Stimulated activated CD8-positive, alpha-beta memory T cell treated with anti-CD3 and anti-CD28 coated beads, Interleukin-15, amount 100 ng/mL, for 24 hours (primary cell): ENCODE results near the gene PDE4D.
"Not testable (repeated sequence)": the region's sequence is repeated elsewhere in the genome, so short reads cannot be mapped to it uniquely, and the experiment has no call there.

ENCODE experiments used
- DNase-seq: peaks from one replicate; pipeline ENCODE4 v3.0.0-alpha.2; 2020; ENCODE audit warnings: low read depth

Gene PDE4D

DNA sequence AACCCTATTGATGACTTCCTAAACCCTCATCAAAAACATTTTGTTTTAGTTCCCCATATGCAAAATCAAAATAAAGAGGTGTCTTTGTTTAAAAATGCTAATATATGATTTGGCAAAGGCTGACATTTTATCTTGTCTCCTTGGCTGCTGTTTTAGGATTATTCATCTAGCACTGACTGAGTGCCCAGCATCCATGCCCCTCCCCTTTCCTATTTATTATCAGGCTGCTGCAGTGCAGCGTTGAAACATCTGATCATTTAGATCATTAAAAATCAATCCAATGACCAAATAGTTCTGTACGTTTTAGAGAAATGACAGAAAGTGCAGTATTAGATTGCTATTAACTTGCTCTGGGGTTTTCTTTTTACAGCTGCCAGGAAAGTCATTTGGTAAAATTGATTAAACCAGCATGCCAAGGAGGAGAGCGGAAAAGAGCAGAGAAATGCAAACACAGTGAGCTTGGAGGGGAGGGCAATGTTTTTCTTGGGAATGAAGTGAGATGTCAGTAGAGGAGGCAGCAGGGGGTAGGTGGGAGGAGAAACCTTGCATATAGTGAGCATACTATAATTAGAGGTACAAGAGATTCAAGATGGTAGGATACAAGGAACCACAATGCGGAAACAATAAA lies 286.3 kb downstream of the PDE4D start:
- DNase-seq = no peak

DNA sequence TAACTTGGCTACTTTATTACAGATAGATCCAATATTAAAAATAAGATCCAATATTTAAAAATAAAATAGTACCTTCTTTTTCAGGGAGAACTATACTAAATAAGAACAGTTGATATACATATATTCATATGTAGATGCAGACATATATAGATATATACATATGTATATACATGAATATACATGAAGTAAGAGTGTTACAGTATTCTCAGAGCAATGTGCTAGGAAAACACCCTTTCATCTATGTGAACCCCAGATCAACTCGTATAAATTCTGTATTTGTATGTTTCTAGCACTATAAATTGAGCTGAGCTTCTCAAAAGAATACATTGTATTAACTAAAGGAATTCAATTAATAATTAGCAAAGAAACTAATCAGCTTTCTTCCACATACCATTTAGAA lies 287.6 kb downstream of the PDE4D start:
- DNase-seq = no peak

DNA sequence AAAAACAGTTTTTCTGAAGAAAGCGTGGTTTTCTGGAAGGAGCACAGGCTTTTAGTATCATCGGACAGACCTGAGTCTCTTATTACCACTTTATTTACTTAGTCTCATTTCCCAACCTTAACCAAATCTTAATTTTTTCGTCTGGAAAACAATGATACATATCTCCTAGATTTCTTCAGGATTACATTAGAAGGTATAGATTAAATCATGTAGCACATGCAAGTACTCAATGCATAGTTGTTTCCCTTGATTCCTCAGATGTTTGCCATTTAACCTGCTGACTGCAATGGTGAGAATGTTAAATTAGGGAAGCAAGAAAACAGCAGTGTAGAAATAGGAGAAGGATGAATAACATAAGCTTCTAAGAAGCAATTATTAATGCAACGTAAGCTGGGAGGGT lies 289.4 kb downstream of the PDE4D start:
- DNase-seq = no peak

DNA sequence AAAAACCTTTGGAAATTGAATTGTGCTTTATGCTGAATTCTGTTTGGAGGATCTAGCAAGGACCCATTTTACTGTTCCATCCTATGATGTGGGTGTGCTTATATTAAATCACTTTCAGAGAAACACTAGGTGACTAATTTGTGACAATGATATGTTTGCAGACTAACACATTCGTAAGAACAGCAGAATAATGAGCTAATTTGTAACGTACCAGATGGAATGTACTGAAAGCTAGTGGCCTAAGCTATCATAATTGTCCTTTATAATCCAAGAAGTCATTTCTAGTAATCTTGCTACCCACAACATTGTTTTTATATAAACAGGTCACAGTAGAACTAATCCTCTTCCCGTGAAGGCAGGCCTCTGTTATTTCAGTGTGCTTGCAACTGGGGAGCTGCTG lies 292.5 kb downstream of the PDE4D start:
- no peak for DNase-seq

DNA sequence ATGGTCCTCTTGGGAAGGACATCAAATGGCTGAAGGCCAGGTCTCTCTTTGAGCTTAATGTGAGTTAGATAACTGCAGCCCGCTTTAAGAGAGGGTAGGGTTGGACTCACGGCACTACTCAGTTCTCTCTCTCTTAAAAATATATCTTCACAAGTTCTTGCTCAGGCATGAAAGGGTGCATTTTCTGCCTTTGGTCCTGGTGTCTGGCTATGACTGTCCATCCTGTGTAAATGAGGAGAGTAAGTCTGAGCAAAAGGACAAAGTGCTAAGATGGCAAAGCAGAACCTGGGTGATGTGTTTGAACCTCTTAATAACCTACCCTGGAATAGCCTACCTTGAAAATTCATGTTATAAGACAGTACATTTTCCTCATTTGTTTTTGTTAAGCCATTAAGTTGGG lies 293.4 kb downstream of the PDE4D start:
- DNase-seq = no peak

DNA sequence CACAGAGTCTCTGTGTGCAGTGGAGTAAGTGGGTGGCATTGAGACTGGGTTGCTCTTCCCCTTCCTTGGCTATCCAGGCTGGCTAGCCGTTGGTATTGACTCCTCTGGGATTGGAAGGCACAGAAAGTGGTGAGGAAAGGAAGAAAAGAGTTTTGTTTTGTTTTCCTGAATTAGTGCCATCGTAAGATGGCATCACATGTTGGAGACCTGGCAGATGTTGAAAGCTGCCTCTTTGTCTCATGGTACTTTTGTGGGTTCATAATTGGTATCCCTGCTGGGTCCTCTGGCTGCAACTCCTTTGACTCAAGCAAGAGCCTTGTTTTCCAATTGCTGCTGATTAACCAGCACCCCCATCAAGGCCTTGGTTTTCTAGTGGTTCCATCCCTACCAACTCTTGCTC lies 293.8 kb downstream of the PDE4D start:
- no peak for DNase-seq

DNA sequence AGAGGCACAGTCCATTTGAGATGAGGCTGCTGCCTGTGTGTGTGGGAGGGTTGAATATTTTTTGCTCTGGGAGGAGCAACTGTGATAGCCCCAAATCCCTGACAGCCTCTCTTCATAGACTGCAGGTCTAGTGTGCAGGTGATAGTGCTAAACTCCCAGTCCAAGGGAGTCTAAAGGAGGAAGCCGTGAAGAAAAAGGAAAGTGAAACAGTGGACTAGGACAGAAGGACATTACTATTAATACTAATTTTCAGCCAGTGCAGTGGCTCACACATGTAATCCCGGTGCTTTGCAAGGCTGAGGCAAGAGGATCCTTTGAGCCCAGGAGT lies 295.0 kb downstream of the PDE4D start:
- DNase-seq = no peak

DNA sequence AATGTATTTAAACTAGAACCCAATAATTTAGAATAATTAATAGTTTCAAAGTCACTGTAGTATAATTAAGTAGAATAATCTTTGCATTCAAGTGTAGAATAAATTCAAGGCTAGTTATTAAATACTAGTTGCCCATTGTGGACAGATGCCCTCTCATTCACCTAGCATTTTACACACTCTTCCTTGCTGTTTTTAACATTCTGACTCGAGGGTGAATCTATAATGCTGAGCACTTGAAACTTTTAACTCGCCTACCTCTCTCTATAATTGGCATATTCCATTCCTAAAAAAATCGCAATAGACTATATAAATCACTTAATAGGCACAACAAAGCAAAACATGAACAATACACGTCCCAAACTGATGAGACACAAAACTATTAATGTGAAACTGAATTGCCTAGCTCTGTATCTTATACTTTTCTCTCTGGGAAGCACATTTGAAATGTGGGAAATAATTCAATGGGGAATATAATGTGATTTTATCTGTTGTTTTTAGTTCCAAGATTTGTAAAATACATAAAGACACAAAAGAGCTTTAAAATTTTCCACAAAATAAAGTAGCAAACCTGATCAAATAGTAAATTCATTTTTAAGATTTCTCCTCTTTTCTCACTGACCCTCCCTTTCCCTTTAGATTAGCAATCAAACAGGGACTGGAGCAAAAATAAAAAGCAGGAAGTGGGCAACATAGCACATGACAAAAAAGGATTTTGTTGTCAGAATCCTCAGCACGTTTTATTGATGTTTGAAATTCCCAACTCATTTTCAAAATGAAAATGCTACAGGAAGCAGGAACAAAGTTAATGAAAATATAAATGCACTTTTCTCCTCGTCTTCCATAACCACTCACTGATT lies 295.6 kb downstream of the PDE4D start:
- no peak for DNase-seq

DNA sequence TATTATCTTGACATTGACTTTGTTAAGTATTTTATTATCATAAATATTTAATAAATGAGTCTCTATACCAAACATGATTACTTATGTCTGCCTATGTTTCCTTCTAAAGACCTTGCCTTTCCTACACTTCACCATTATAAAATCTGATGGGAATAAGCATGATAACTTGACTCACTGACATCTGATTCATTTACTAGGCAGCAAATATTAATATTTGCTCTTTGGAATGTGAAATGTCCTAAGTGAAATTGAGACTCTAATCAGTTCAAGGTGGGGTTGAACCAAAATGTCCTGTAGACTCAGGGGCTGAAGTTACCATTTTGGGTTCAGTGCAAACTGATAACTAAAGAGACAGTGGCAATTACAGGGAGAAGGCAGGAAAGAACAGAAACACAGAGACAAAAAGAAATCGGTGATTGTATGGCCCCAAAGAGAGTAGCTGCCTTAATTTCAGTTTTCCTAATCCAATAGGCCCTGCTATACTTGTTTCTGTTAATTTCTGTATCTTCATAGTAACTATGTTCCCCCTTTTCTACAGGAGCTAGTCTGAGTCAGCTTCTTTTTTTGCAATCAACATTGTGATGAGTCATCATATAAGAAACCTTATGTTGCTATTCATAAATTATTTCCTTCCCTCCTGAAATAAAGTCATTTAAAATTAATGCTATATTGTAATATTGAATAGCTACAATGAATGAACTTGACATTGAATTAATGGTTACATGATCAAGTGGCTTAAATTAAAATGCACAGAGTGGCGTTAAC lies 296.8 kb downstream of the PDE4D start:
- DNase-seq = no peak

DNA sequence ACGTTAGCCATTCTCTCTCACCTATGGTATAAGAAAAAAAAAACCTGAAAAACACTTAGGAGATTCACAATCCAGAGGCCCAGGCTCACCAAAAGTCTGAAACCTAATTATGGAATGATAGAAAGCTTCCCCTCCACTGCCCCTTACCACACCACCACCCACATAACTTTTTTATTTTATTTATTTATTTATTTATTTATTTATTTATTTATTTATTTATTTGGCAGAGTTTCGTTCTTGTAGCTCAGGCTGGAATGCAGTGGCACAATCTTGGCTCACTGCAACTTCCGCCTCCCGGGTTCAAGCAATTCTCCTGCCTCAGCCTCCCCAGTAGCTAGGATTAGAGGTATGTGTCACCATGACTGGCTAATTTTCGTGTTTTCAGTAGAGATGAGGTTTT lies 299.4 kb downstream of the PDE4D start:
- not testable (repeated sequence) for DNase-seq

DNA sequence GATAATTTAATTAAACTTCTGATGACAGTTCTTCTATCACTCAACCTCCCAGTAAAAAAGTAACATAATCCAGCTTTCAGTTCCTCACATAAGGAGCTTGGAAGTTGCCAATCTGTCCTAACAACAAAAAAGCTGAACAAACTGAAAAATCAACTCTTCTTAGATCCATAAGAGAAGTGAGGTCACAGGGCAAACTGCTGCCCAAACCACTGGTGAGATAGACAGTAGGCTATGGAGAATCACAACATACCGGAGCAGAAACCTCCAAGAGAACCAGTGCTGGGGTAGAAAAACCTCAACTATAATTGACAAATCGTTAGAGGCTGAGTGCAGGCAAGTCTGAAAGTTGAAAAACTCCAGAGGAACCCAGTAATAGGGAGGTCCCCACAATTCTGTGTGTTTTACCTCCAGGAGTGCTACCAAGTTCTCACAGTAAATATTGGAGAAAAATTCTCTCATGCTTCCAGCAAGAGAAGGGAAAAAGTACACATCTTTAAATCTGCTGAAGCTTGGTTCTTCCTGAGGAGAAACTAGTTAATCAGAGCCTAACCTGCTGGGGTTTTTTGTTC lies 300.0 kb downstream of the PDE4D start:
- no peak for DNase-seq

DNA sequence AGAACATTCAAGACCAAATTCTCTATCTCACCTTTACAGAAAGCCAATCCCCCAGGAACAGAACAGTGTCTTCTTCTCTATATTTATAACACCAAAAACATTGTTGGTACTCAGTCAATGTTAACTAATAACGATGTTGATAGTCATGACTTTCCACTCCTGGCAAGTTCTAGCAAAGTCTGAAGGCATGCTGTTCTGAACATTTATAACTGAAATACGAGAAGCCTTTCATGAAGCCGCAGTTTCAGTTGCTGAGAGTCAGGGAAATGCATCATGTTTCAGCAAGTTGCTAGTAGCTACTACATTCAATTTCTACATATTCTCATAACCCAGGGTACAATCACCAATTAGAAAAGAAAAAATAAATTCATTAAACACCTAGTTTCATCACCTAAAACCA lies 301.4 kb downstream of the PDE4D start:
- no peak for DNase-seq

DNA sequence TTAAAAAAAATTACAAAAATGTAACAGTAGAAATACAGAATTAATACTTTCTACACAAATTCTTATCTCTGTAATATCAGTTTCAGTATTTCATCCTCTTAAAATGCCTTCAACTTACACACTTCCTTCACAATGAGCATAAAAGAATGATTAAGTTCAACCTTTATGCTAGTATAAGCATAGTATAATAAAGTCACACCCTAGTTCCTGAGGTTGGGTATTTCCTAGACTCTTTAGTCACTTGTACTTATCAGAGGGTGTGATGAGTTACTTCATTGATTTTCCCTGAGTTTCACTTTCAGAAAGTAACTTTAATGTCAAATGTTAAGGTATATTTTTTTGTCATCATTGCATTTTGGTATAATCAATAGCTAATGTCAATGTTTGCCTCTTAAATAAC lies 302.4 kb downstream of the PDE4D start:
- DNase-seq = no peak

DNA sequence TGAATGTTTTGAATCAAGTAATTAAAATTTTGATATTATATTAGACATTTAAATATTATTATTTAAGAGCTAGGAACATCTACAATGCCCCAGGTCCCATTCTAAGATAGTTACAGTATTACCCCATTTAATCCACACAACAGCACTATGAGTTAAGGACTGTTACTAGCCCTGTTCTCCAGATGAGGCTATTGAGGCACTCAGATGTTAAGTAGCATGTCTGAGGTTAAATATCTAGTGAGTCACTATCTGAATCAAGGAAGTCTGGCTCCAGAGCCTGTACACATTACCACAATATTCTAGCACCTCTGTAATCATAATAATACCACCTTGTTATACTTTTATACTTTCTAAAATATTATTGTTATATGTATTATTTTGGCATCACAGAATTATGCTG lies 304.6 kb downstream of the PDE4D start:
- no peak for DNase-seq

DNA sequence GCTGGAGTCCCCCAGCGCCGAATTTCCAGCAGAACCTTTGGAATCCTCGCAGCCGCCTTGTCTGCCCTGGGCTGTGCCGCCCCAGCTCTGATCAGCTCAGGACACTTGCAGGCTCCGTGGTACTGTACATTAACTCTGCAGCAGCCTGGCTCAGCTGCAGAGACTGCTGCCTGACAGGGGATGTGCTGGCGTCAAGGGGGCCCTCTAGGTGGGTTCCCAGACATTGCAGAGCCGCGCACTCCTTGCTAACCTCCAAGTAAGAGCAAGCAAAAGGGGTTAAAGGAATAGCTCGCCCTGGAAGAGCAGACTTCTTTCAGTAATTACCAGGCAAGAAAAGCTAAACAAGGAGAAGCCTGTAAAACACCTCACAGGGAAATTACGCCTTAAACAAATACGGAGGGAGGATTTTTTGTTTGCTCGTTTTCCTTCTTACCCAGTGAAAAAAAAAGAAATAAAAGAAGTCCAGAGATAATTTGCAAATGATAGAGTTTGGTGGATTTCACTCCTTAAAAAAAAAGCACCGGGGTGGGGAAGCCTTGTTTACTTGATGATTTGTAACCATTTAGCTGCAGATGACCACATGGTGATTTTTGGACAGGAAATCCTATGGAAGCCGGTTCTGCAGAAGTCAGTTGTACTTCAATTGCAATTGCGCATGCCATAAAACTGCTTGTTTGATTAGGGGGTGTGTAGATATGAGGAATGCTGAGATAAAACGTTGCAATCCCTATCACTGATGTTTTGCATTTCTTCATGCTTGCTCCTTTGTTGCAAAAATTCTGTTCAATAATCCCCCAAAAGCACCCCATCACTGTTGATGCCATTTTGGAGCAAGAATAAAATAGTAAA lies 305.8 kb downstream of the PDE4D start:
- DNase-seq = no peak

DNA sequence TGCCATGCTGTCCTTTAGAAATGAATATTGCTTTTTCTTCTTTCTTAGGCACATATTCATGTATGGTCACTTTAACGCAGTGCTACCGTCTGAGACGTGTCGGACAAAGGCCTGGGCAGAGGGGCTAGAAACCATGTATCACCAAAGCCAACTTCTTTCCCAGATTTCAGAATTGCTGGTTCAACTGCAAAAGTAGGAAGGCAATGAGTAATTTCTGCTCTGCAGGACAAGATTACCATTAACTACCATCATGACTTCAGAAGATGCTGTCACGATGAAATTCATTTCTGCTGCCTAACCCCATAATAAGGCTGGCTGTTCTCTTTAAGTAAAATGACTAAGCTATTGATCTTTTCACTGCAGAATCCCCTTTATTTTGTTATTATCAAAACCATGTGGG lies 306.7 kb downstream of the PDE4D start:
- no peak for DNase-seq

DNA sequence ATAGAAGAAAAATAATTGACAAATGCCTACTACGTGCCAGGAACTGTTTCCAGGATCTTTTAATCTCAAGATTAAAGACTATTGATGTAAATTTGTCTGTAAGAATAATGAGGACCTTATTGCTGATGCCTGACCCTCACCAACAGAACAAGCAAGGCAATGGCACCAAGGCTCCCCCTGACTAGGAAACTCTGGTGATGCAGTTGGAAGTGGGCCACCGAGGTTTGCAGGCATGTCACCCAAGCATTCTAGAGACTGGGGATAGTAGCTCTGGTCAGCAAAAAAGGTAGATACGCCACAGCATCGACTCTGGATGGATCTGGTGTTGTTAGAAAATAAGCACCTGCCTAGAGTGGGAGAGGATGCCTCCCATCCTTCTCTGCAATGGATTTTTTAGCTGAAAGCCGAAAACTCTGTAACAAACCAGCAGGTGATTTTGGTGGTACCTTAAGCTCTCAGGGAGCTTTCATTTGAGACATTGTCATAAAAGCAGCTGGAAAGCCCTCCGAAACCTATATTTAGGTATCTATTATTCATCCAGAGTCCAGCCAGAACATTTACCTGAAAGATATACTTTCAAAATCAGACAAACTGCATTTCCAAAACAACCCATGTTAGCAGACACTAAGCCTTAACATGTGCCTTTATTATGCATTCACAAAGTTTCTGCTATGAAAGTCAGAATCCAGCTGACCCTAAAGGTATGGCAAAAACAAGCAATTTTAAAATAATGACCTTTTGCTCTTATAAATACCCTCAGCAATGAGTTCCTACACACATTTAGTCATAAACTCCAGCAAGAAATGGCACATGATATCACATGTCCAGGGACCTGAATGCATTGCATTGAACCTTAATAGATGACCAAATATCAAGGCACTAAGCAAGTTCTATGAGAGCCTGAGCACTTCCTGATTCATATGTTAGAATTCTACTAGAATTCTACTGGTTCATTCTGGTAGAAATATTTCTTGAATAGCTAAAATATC lies 308.4 kb downstream of the PDE4D start:
- no peak for DNase-seq

DNA sequence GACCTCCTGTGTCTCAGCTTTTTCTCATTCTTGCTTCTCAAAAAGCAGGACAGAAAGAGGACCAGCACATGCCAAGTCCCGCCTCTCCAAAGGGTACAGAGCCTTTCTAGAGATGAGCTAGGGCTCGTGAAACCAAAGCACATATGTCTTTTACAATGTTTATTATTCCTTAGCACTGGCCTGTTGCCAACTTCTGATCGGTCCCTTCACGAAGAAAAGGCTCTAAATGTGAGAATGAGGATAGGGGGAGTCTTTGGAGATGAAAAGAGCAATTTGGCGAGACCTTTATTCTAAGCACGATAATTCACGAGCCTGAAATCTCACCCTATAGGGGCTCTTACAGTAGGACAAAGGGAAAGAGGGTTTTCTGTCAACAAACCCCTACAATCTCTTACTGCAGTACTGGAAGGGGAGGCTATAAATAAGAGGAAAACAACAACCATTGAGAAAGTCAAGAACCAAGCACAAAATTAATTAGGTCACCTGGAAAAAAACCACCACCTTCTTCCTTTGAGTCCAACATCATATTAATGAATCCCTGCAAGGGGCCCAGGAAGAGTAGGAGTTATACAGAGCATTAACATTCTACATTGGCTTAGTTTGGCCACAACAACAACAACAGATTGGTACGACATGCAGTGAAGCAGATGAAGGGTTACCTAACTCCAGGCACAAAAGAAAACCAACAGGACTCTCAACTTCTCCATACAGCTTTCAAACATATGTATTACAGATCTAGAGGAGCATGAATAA lies 309.5 kb downstream of the PDE4D start:
- no peak for DNase-seq

DNA sequence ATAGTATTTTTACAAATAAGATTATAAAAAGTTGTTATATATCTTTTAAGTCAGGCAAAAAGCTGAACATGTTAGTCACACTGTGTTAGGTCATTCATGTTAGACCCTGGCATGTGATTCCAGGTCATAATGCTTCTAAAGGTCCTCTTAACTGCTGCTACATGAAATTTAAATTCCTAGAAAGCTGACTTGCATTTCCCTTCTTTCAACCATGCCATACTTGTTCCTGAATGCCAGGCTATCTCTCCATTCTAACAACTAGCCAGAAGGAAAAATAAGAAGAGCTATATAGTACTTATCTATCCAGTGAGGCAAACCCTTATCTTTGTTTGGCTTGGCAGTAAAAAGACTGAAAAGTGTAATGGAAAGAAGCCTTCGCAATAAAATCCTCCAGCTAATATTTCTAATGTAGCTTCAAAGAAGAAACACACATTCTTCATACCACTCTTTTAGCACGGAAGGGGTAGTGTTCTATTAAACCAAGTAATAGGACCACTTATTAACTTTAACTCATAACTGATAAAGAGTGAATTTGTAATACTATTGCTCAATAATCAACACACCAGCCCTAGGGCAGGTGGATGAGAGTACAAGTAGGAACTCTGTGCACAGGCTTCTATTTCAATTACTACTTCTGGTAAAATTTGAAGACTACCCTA lies 310.2 kb downstream of the PDE4D start:
- DNase-seq = no peak
